Keratinocyte (primary cell): ENCODE measurements around the gene RABL6. TPM values are rescaled to one million over a fixed set of nuclear protein-coding genes. Genes with fewer than 3 reads are reported as not detected.

ENCODE experiments used
- DNase-seq: peaks from one replicate; pipeline ENCODE4 v3.0.0-alpha.2; 2011; ENCODE audit warnings: low read depth, missing footprints, low spot score
- FAIRE-seq: peaks from 2 replicates; lab custom pipeline; 2011; peaks lifted over from hg19 to GRCh38; lab: Jason Lieb, UNC
- H2AFZ ChIP-seq: 2 replicates; pipeline ENCODE4 v1.6.0; 2012; ENCODE audit warnings: low read length, control low read depth, inconsistent platforms; ENCODE audit not compliant: control insufficient read depth
- H3K27ac ChIP-seq: 2 replicates; pipeline ENCODE4 v1.5.1; 2011; ENCODE audit warnings: low read length; ENCODE audit not compliant: control insufficient read depth, insufficient read depth
- H3K27me3 ChIP-seq: 3 replicates; pipeline ENCODE4 v1.6.0; 2011; ENCODE audit warnings: low read length; ENCODE audit not compliant: control insufficient read depth, insufficient read depth; ENCODE audit errors: extremely low read depth
- H3K36me3 ChIP-seq, 2 experiments: 2 replicates in 1 of 2; 3 replicates in 1 of 2; pipeline ENCODE4 v1.5.1; 2011; ENCODE audit warnings: low read length in 2 of 2, mild to moderate bottlenecking in 1 of 2; ENCODE audit not compliant: control insufficient read depth in 2 of 2, insufficient read depth in 2 of 2; ENCODE audit errors: extremely low read depth in 1 of 2
- H3K4me1 ChIP-seq: 3 replicates; pipeline ENCODE4 v1.5.1; 2011; ENCODE audit warnings: low read length; ENCODE audit not compliant: control insufficient read depth, insufficient read depth; ENCODE audit errors: extremely low read depth
- H3K4me2 ChIP-seq: 3 replicates; pipeline ENCODE4 v1.6.0; 2011; ENCODE audit warnings: low read depth, low read length; ENCODE audit not compliant: control insufficient read depth, insufficient read depth; ENCODE audit errors: extremely low read depth
- H3K4me3 ChIP-seq, 3 experiments: fragments of 200-600 bp in 1 of 3; sonication (generic) in 1 of 3; 2 replicates in 2 of 3; 3 replicates in 1 of 3; pipeline ENCODE4 v1.5.1; 2011 to 2016; ENCODE audit warnings: low read length in 3 of 3, mild to moderate bottlenecking in 3 of 3, control low read depth in 2 of 3, inconsistent platforms in 1 of 3, low read depth in 1 of 3, mixed read lengths in 1 of 3, mixed run types in 1 of 3, moderate library complexity in 1 of 3; ENCODE audit not compliant: control insufficient read depth in 2 of 3, insufficient read depth in 2 of 3; ENCODE audit errors: extremely low read depth in 1 of 3
- H3K79me2 ChIP-seq: 2 replicates; pipeline ENCODE4 v1.6.0; 2012; ENCODE audit warnings: low read length; ENCODE audit not compliant: control insufficient read depth, insufficient read depth
- H3K9ac ChIP-seq: 3 replicates; pipeline ENCODE4 v1.6.0; 2011; ENCODE audit warnings: low read length; ENCODE audit not compliant: control insufficient read depth, insufficient read depth; ENCODE audit errors: extremely low read depth
- H3K9me1 ChIP-seq: 3 replicates; pipeline ENCODE4 v1.6.0; 2011; ENCODE audit warnings: low read length; ENCODE audit not compliant: control insufficient read depth, insufficient read depth; ENCODE audit errors: extremely low read depth
- H3K9me3 ChIP-seq: 2 replicates; pipeline ENCODE4 v1.5.1; 2012; ENCODE audit warnings: low read depth, low read length; ENCODE audit not compliant: control insufficient read depth
- H4K20me1 ChIP-seq: 3 replicates; pipeline ENCODE4 v1.6.0; 2011; ENCODE audit warnings: low read length; ENCODE audit not compliant: control insufficient read depth, insufficient read depth; ENCODE audit errors: extremely low read depth
- CTCF ChIP-seq, 3 experiments: IDR thresholded peaks in 1 of 3; conservative IDR thresholded peaks in 1 of 3; optimal IDR thresholded peaks in 1 of 3; 2 replicates in 2 of 3; 3 replicates in 1 of 3; pipeline versions ENCODE3 to v1.5.1; 2011; ENCODE audit warnings: low read length in 3 of 3, mild to moderate bottlenecking in 3 of 3, moderate library complexity in 2 of 3, control low read depth in 1 of 3, inconsistent platforms in 1 of 3; ENCODE audit not compliant: insufficient read depth in 2 of 3; ENCODE audit errors: extremely low read depth in 1 of 3
- EZH2 ChIP-seq: IDR thresholded peaks from one replicate; pipeline ENCODE4 v1.6.1; 2012; ENCODE audit warnings: inconsistent platforms, mild to moderate bottlenecking, low read length, moderate library complexity
- dilution Hi-C: fragments of 300-500 bp; cut with MboI; formaldehyde crosslinking; loops from one replicate; pipeline ENCODE4 v1.7.0; 2020; ENCODE audit warnings: low sequenced_read_pairs; ENCODE audit not compliant: extremely low pct_ligation_motif_present
- polyA plus RNA-seq, 5 experiments: library from polyadenylated mRNA; depleted of rRNA in 3 of 5; stranded (reverse) in 3 of 5; stranded (forward) in 1 of 5; unstranded in 1 of 5; fragments of >200 nt; gene quantifications; 1 replicate in 1 of 5; 2 replicates in 3 of 5; 3 replicates in 1 of 5; pipeline versions ENCODE4 v1.2.1 to v1.2.3, GENCODE V29; 2011 to 2012; ENCODE audit warnings: missing spikeins in 2 of 5, low read depth in 1 of 5, low replicate concordance in 1 of 5

RABL6 gene
- polyA plus RNA-seq, 1 donor (not counting 4 experiments of a cell fraction or from before 2014, with no cell fraction given) = 46.3 TPM

GRCh38 chr9:136759436-136760325 lies 48.1 kb upstream of the RABL6 start:
- H3K79me2 ChIP-seq = no peaks in the 10 kb centered on the region
- H3K27me3 ChIP-seq = peaks cover 22% of the 10 kb centered on the region
- H3K27ac ChIP-seq = no peak overlapping the region
- dilution Hi-C loops = no loop called here
- no peak overlapping the region for H3K4me3 ChIP-seq
- TF ChIP-seq CTCF (optimal IDR thresholded peaks at IDR 0.05 in 1 of 3, IDR thresholded peaks at IDR 0.05 in 1 of 3, conservative IDR thresholded peaks at IDR 0.05 in 1 of 3; ENCODE audit: extremely low read depth in 1 of 3, insufficient read depth in 2 of 3, low read length in 3 of 3) (no peak), EZH2 (no peak)
- no peak overlapping the region for H3K4me2 ChIP-seq
- no peaks in the 10 kb centered on the region for H3K36me3 ChIP-seq
- H3K9me3 ChIP-seq = peaks cover 5% of the 10 kb centered on the region
- H3K9ac ChIP-seq = no peak overlapping the region
- FAIRE-seq (no peak), DNase-seq (no peak)
- no peaks in the 10 kb centered on the region for H3K9me1 ChIP-seq
- no peaks in the 10 kb centered on the region for H3K4me1 ChIP-seq
- no peak overlapping the region for H2AFZ ChIP-seq
- no peaks in the 10 kb centered on the region for H4K20me1 ChIP-seq

GRCh38 chr9:136760424-136760823 lies 47.3 kb upstream of the RABL6 start:
- no peak for DNase-seq
- H2AFZ ChIP-seq = no peak overlapping the region
- FAIRE-seq = no peak
- no peaks in the 10 kb centered on the region for H3K4me1 ChIP-seq
- H3K4me2 ChIP-seq = no peak overlapping the region
- H3K79me2 ChIP-seq = no peaks in the 10 kb centered on the region
- no peak overlapping the region for H3K27ac ChIP-seq
- dilution Hi-C loops = no loop called here
- H4K20me1 ChIP-seq = no peaks in the 10 kb centered on the region
- H3K9ac ChIP-seq = no peak overlapping the region
- no peak overlapping the region for H3K4me3 ChIP-seq
- no peaks in the 10 kb centered on the region for H3K36me3 ChIP-seq
- no peak for TF ChIP-seq EZH2
- TF ChIP-seq CTCF (optimal IDR thresholded peaks at IDR 0.05 in 1 of 3, IDR thresholded peaks at IDR 0.05 in 1 of 3, conservative IDR thresholded peaks at IDR 0.05 in 1 of 3; ENCODE audit: extremely low read depth in 1 of 3, insufficient read depth in 2 of 3, low read length in 3 of 3) = no peak
- peaks cover 22% of the 10 kb centered on the region for H3K27me3 ChIP-seq
- peaks cover 5% of the 10 kb centered on the region for H3K9me3 ChIP-seq
- no peaks in the 10 kb centered on the region for H3K9me1 ChIP-seq
